ENCODE data around the gene HDAC9.

DNA sequence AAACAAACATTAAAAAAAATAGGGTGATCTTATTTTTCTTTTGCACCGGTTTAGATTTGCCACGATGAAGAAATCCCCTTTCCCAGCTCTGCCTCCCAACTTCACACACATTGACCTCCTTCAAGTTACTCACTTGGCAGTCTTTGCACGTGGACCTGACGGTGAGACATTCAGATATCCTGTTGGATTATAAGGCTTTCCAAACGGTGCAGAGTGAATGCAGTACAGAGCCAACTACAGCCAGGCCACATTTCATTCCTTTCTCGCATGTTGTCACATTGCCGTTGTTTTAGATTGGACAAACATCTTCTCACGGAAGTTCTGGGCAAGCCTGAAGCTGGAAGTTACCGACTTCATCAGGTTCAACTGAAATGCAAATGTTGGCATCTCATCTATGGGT is 159.2 kb downstream of the HDAC9 start:
- TF ChIP-seq, protein P1, sequence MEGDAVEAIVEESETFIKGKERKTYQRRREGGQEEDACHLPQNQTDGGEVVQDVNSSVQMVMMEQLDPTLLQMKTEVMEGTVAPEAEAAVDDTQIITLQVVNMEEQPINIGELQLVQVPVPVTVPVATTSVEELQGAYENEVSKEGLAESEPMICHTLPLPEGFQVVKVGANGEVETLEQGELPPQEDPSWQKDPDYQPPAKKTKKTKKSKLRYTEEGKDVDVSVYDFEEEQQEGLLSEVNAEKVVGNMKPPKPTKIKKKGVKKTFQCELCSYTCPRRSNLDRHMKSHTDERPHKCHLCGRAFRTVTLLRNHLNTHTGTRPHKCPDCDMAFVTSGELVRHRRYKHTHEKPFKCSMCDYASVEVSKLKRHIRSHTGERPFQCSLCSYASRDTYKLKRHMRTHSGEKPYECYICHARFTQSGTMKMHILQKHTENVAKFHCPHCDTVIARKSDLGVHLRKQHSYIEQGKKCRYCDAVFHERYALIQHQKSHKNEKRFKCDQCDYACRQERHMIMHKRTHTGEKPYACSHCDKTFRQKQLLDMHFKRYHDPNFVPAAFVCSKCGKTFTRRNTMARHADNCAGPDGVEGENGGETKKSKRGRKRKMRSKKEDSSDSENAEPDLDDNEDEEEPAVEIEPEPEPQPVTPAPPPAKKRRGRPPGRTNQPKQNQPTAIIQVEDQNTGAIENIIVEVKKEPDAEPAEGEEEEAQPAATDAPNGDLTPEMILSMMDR (IDR thresholded peaks at IDR 0.05) = no peak
- TF ChIP-seq ZFX (IDR thresholded peaks at IDR 0.05; ENCODE audit: borderline replicate concordance) = no peak

Measured in 22Rv1 (cell line).